Measurements from ENCODE around the gene OTUB2. TPM values are rescaled to one million over a fixed set of nuclear protein-coding genes. Genes with fewer than 3 reads are reported as not detected.

Gene OTUB2
- total and polyA plus RNA-seq, 2 of the 8 experiments (the other 6 are each of a cell fraction or from before 2014, with no cell fraction given) = 2.2 to 4.2 TPM

GRCh38 chr14:94029265-94029664 lies 3.1 kb downstream of the OTUB2 start (continued):
- TF ChIP-seq USF2 (IDR thresholded peaks at IDR 0.05; ENCODE audit: low read length) (no peak), EP300 (IDR thresholded peaks at IDR 0.05; ENCODE audit: borderline replicate concordance in 1 of 2, low read depth in 2 of 2, low read length in 2 of 2) (no peak), GTF2F1 (IDR thresholded peaks at IDR 0.05; ENCODE audit: borderline replicate concordance, low read depth, low read length) (no peak), RBBP5 (IDR thresholded peaks at IDR 0.05; ENCODE audit: borderline replicate concordance, low read depth, low read length) (no peak), SIRT6 (IDR thresholded peaks at IDR 0.05; ENCODE audit: low read length) (no peak)

Measured in H1 (cell line).